Activated T-cell treated with anti-CD3 and anti-CD28 coated beads for 24 hours (primary cell): Measurements from ENCODE around the gene PCBP3.
"Not testable (repeated sequence)": the region's sequence is repeated elsewhere in the genome, so short reads cannot be mapped to it uniquely, and the experiment has no call there.

ENCODE experiments used
- DNase-seq: peaks from one replicate; pipeline ENCODE4 v3.0.0-alpha.2; 2020; ENCODE audit warnings: low read depth

The PCBP3 gene

GRCh38 chr21:45828580-45829570 is 185.3 kb downstream of the PCBP3 start:
- no peak for DNase-seq

- DNase-seq, result no peak
Observed at GRCh38 chr21:45829668-45830067, 186.1 kb downstream of the PCBP3 start.

- no peak for DNase-seq
Observed at GRCh38 chr21:45830221-45830640, 186.7 kb downstream of the PCBP3 start.

- no peak for DNase-seq
Observed at GRCh38 chr21:45830720-45831366, 187.3 kb downstream of the PCBP3 start.

GRCh38 chr21:45831991-45832740 is 188.6 kb downstream of the PCBP3 start:
- DNase-seq, result no peak

GRCh38 chr21:45832741-45833235 is 189.3 kb downstream of the PCBP3 start:
- DNase-seq, result not testable (repeated sequence)

- DNase-seq, result no peak
Observed at GRCh38 chr21:45833414-45833813, 189.9 kb downstream of the PCBP3 start.

- no peak for DNase-seq
Observed at GRCh38 chr21:45834026-45834715, 190.6 kb downstream of the PCBP3 start.

- DNase-seq, result no peak
Observed at GRCh38 chr21:45834821-45835293, 191.3 kb downstream of the PCBP3 start.

- DNase-seq, result no peak
Observed at GRCh38 chr21:45835301-45836267, 192.1 kb downstream of the PCBP3 start.

GRCh38 chr21:45836268-45836655 is 192.7 kb downstream of the PCBP3 start:
- no peak for DNase-seq

- DNase-seq, result no peak
Observed at GRCh38 chr21:45836694-45837670, 193.5 kb downstream of the PCBP3 start.

GRCh38 chr21:45837936-45838335 is 194.4 kb downstream of the PCBP3 start:
- no peak for DNase-seq

- DNase-seq, result no peak
Observed at GRCh38 chr21:45838634-45839033, 195.1 kb downstream of the PCBP3 start.

GRCh38 chr21:45839274-45839673 is 195.7 kb downstream of the PCBP3 start:
- no peak for DNase-seq

GRCh38 chr21:45841033-45841432 is 197.5 kb downstream of the PCBP3 start:
- no peak for DNase-seq

GRCh38 chr21:45843426-45843825 is 199.9 kb downstream of the PCBP3 start:
- no peak for DNase-seq

- no peak for DNase-seq
Observed at GRCh38 chr21:45844181-45844580, 200.7 kb downstream of the PCBP3 start.
